Neural cell (in vitro differentiated cells): Measurements from ENCODE around the gene BLOC1S5. TPM values are rescaled to one million over a fixed set of nuclear protein-coding genes. Genes with fewer than 3 reads are reported as not detected.

ENCODE experiments used
- H2AFZ ChIP-seq: fragments of 200-600, 300-800 bp; sonication (generic), shearing (Covaris generic); 2 replicates; pipeline ENCODE4 v1.6.0; 2014; ENCODE audit warnings: low read depth, mild to moderate bottlenecking, antibody characterized with exemption, low read length, moderate library complexity
- H3F3A ChIP-seq: fragments of 200-600 bp; shearing (Covaris generic); 2 replicates; pipeline ENCODE4 v1.6.1; 2016; ENCODE audit warnings: mild to moderate bottlenecking, moderate library complexity, mixed read lengths, antibody characterized with exemption, low read length; ENCODE audit not compliant: insufficient read depth, poor library complexity, severe bottlenecking
- H3K27ac ChIP-seq: fragments of 200-600, 300-800 bp; sonication (generic), shearing (Covaris generic); 2 replicates; pipeline ENCODE4 v1.5.1; 2014; ENCODE audit warnings: mild to moderate bottlenecking, low read length, moderate library complexity
- H3K27me3 ChIP-seq: fragments of 300-800, 200-600 bp; sonication (generic), shearing (Covaris generic); 2 replicates; pipeline ENCODE4 v1.6.0; 2014; ENCODE audit warnings: mild to moderate bottlenecking, low read depth, low read length, moderate library complexity; ENCODE audit not compliant: insufficient read depth
- H3K36me3 ChIP-seq: fragments of 300-800, 200-600 bp; sonication (generic), shearing (Covaris generic); 2 replicates; pipeline ENCODE4 v1.5.1; 2014; ENCODE audit warnings: mild to moderate bottlenecking, antibody characterized with exemption, low read length, moderate library complexity; ENCODE audit not compliant: insufficient read depth
- H3K4me2 ChIP-seq: fragments of 300-800, 200-600 bp; sonication (generic), shearing (Covaris generic); 2 replicates; pipeline ENCODE4 v1.6.0; 2014; ENCODE audit warnings: mild to moderate bottlenecking, low read length
- H3K4me3 ChIP-seq: fragments of 300-800, 200-600 bp; sonication (generic), shearing (Covaris generic); 2 replicates; pipeline ENCODE4 v1.5.1; 2014; ENCODE audit warnings: mild to moderate bottlenecking, low read length, moderate library complexity
- H3K79me2 ChIP-seq: fragments of 200-600 bp; shearing (Covaris generic); replicated peaks from 2 replicates; pipeline ENCODE4 v1.6.0; 2014; ENCODE audit warnings: mild to moderate bottlenecking, low read length, moderate library complexity; ENCODE audit not compliant: insufficient read depth
- H3K9ac ChIP-seq: fragments of 300-800, 200-600 bp; sonication (generic), shearing (Covaris generic); 2 replicates; pipeline ENCODE4 v1.6.1; 2016; ENCODE audit warnings: mild to moderate bottlenecking, low read length, mixed read lengths
- H3K9me2 ChIP-seq: fragments of 200-600 bp; shearing (Covaris generic); 2 replicates; pipeline ENCODE4 v1.6.1; 2016; ENCODE audit warnings: mild to moderate bottlenecking, low read length, mixed read lengths; ENCODE audit not compliant: insufficient read depth
- H3K9me3 ChIP-seq: fragments of 200-600, 300-800 bp; sonication (generic), shearing (Covaris generic); 2 replicates; pipeline ENCODE4 v1.6.1; 2016; ENCODE audit warnings: mild to moderate bottlenecking, mixed run types, low read length, moderate library complexity, mixed read lengths
- H4K20me1 ChIP-seq: fragments of 200-600 bp; shearing (Covaris generic); 2 replicates; pipeline ENCODE4 v1.6.1; 2016; ENCODE audit warnings: mild to moderate bottlenecking, mixed run types; ENCODE audit not compliant: insufficient read depth
- EP300 ChIP-seq: fragments of 450-650 bp; conservative IDR thresholded peaks from 2 replicates; pipeline ENCODE4 v1.6.1; 2014; ENCODE audit warnings: antibody characterized with exemption, mild to moderate bottlenecking, moderate library complexity; ENCODE audit not compliant: poor library complexity, severe bottlenecking
- EZH2 ChIP-seq: fragments of 200-600, 300-800 bp; shearing (Covaris generic), sonication (generic); IDR thresholded peaks from 2 replicates; pipeline ENCODE4 v1.6.1; 2014; ENCODE audit warnings: antibody characterized with exemption, low read length, borderline replicate concordance, mild to moderate bottlenecking; ENCODE audit not compliant: insufficient read depth, poor library complexity, severe bottlenecking
- MXI1 ChIP-seq: fragments of 450-650 bp; conservative IDR thresholded peaks from 2 replicates; pipeline ENCODE4 v1.6.1; 2014; ENCODE audit warnings: antibody characterized with exemption, mild to moderate bottlenecking; ENCODE audit not compliant: poor library complexity, severe bottlenecking
- POLR2AphosphoS5 ChIP-seq: IDR thresholded peaks from 2 replicates; pipeline ENCODE4 v1.6.1; 2012
- RAD21 ChIP-seq: fragments of 450-650 bp; conservative IDR thresholded peaks from 2 replicates; pipeline ENCODE4 v1.6.1; 2014; ENCODE audit warnings: antibody characterized with exemption, mild to moderate bottlenecking, moderate library complexity
- REST ChIP-seq: IDR thresholded peaks from 2 replicates; pipeline ENCODE4 v1.6.1; 2012; ENCODE audit warnings: borderline replicate concordance
- SMC3 ChIP-seq: fragments of 450-650 bp; conservative IDR thresholded peaks from 2 replicates; pipeline ENCODE4 v1.6.1; 2014; ENCODE audit warnings: antibody characterized with exemption, mild to moderate bottlenecking, moderate library complexity; ENCODE audit not compliant: poor library complexity
- TAF1 ChIP-seq: IDR thresholded peaks from 2 replicates; pipeline ENCODE4 v1.6.1; 2012; ENCODE audit warnings: low read depth
- polyA plus RNA-seq: library from polyadenylated mRNA; depleted of rRNA; stranded (reverse); fragments of >200 nt; gene quantifications from 2 replicates; pipeline ENCODE4 v1.2.3, GENCODE V29; 2014
- TF ChIP-seq, protein P1 (sequence below): fragments of 450-650 bp; IDR thresholded peaks from 2 replicates; pipeline ENCODE4 v1.5.1; 2014; ENCODE audit warnings: antibody characterized with exemption, mild to moderate bottlenecking, moderate library complexity; ENCODE audit not compliant: poor library complexity, severe bottlenecking

BLOC1S5 gene
- polyA plus RNA-seq, 1 donor from 2014 or later, result 12.2 TPM

GRCh38 chr6:8064638-8065518 lies 689 bp upstream of the BLOC1S5 start:
- Histone ChIP-seq H3K9ac (no peak overlapping the region), H3K9me3 (no peaks in the 10 kb centered on the region)

DNA sequence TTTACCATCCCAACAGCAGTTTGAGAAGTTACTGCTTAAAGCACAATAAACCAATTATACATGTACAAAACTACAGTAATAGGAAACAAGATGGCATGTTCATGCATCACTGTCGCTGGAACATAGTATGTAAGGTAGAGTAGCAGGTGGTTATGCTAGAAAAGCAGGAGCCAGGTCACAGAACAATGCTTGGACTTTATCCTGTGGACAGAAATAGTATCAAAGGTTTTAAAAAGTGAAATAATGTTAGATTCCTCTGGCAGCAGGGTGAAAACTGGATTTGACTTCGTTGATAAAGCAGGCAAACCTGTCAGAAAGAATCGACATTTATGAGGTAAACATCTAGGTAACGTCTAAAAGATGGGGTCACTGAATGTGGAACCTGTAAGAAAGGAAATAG lies 2.5 kb downstream of the BLOC1S5 start:
- H3K4me3 ChIP-seq, result no peak overlapping the region
- TF ChIP-seq RAD21 (no peak), EZH2 (no peak), MXI1 (no peak), SMC3 (no peak), EP300 (no peak)
- TF ChIP-seq, protein P1, sequence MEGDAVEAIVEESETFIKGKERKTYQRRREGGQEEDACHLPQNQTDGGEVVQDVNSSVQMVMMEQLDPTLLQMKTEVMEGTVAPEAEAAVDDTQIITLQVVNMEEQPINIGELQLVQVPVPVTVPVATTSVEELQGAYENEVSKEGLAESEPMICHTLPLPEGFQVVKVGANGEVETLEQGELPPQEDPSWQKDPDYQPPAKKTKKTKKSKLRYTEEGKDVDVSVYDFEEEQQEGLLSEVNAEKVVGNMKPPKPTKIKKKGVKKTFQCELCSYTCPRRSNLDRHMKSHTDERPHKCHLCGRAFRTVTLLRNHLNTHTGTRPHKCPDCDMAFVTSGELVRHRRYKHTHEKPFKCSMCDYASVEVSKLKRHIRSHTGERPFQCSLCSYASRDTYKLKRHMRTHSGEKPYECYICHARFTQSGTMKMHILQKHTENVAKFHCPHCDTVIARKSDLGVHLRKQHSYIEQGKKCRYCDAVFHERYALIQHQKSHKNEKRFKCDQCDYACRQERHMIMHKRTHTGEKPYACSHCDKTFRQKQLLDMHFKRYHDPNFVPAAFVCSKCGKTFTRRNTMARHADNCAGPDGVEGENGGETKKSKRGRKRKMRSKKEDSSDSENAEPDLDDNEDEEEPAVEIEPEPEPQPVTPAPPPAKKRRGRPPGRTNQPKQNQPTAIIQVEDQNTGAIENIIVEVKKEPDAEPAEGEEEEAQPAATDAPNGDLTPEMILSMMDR, result no peak

More at GRCh38 chr6:8064638-8065518, 689 bp upstream of the BLOC1S5 start:
- Histone ChIP-seq H3K9me2 (no peaks in the 10 kb centered on the region), H3K79me2 (no peaks in the 10 kb centered on the region), H3K36me3 (peaks cover 1% of the 10 kb centered on the region), H2AFZ (peak overlapping the region; percentile 52), H3K4me3 (peak overlapping the region; percentile 96), H4K20me1 (no peaks in the 10 kb centered on the region), H3K27me3 (no peaks in the 10 kb centered on the region), H3K4me2 (peak overlapping the region; percentile 77), H3F3A (no peaks in the 10 kb centered on the region), H3K27ac (peak overlapping the region; percentile 87)
- TF ChIP-seq POLR2AphosphoS5, result no peak
- TF ChIP-seq MXI1, result no peak
- no peak for TF ChIP-seq RAD21
- TF ChIP-seq, protein P1, result no peak
- TF ChIP-seq SMC3, result no peak
- TF ChIP-seq EP300, result no peak
- no peak for TF ChIP-seq REST
- TF ChIP-seq TAF1, result no peak
- no peak for TF ChIP-seq EZH2

More for the DNA sequence above, 2.5 kb downstream of the BLOC1S5 start:
- Histone ChIP-seq H3K36me3 (peaks cover 5% of the 10 kb centered on the region), H3K9me3 (no peaks in the 10 kb centered on the region), H3K79me2 (no peaks in the 10 kb centered on the region), H3K27me3 (no peaks in the 10 kb centered on the region), H3K9me2 (no peaks in the 10 kb centered on the region), H3F3A (no peaks in the 10 kb centered on the region), H3K27ac (no peak overlapping the region), H2AFZ (no peak overlapping the region), H3K9ac (no peak overlapping the region), H4K20me1 (no peaks in the 10 kb centered on the region), H3K4me2 (no peak overlapping the region)
